ENCODE measurements around the gene CLCN4.

- TF ChIP-seq CTCF (IDR thresholded peaks at IDR 0.05) = no peak
- TF ChIP-seq RAD21 (IDR thresholded peaks at IDR 0.05; ENCODE audit: low read length) = no peak
- TF ChIP-seq POLR2AphosphoS5 (IDR thresholded peaks at IDR 0.05; ENCODE audit: low read depth, low read length) = no peak
- TF ChIP-seq MAX (IDR thresholded peaks at IDR 0.05; ENCODE audit: low read depth) = no peak
- TF ChIP-seq SIN3A (IDR thresholded peaks at IDR 0.05; ENCODE audit: borderline replicate concordance, low read depth, low read length) = no peak
- no peak for TF ChIP-seq NFIC (IDR thresholded peaks at IDR 0.05; ENCODE audit: borderline replicate concordance)
- no peak for TF ChIP-seq USF1 (IDR thresholded peaks at IDR 0.05; ENCODE audit: borderline replicate concordance, low read depth)
- no peak for TF ChIP-seq EZH2phosphoT487 (IDR thresholded peaks at IDR 0.05; ENCODE audit: borderline replicate concordance, low read depth)
- no peak for TF ChIP-seq FOXJ3 (CRISPR knock-in tag; IDR thresholded peaks at IDR 0.05)
- no peak for TF ChIP-seq USF2 (IDR thresholded peaks at IDR 0.05; ENCODE audit: borderline replicate concordance, low read depth, low read length)
- no peak for TF ChIP-seq TAF1 (IDR thresholded peaks at IDR 0.05; ENCODE audit: borderline replicate concordance, low read depth, low read length)
- TF ChIP-seq RCOR1 (IDR thresholded peaks at IDR 0.05; ENCODE audit: low read length) = no peak
Observed at GRCh38 chrX:10111364-10112148, 45.2 kb upstream of the CLCN4 start.

Measured in SK-N-SH (cell line).